Activated naive CD4-positive, alpha-beta T cell treated with anti-CD3 and anti-CD28 coated beads, Interleukin-2, amount 50 U/mL, for 72 hours (primary cell): ENCODE data around the gene IFITM1. TPM values are rescaled to one million over a fixed set of nuclear protein-coding genes. Genes with fewer than 3 reads are reported as not detected.
"Not testable (repeated sequence)": the region's sequence is repeated elsewhere in the genome, so short reads cannot be mapped to it uniquely, and the experiment has no call there.

ENCODE experiments used
- ATAC-seq, 2 donors: fragments of 150-1000 bp; cut with Tn5 transposase; 2 replicates each; pipeline ENCODE4 v1.10.0; 2021; ENCODE audit warnings: mild to moderate bottlenecking in 2 of 2, moderate library complexity in 2 of 2
- DNase-seq, 2 donors: peaks; one replicate each; pipeline ENCODE4 v3.0.0; 2021 to 2022; ENCODE audit warnings: low spot score in 2 of 2
- H3K27ac Mint-ChIP-seq, 2 donors: one replicate each; pipeline ENCODE4 v1.8.0; 2022; ENCODE audit warnings: mild to moderate bottlenecking in 2 of 2, mixed read lengths in 2 of 2
- H3K36me3 Mint-ChIP-seq, 2 donors: one replicate each; pipeline ENCODE4 v1.8.0; 2022; ENCODE audit warnings: mixed read lengths in 2 of 2
- H3K9me3 Mint-ChIP-seq, 2 donors: one replicate each; pipeline ENCODE4 v1.8.0; 2022; ENCODE audit warnings: mixed read lengths in 2 of 2
- total RNA-seq, 2 donors: library from RNA; stranded (reverse); gene quantifications; one replicate each; pipeline ENCODE4 v1.2.3, GENCODE V29; 2022

IFITM1 gene
- total RNA-seq, 2 donors from 2014 or later = 91.3 to 436 TPM

GRCh38 chr11:357582-357981 is 43.7 kb downstream of the IFITM1 start:
- no peak overlapping the region for H3K27ac Mint-ChIP-seq
- H3K9me3 Mint-ChIP-seq = peaks cover 0 to 6% of the 10 kb centered on the region in 2 donors
- H3K36me3 Mint-ChIP-seq = peaks cover 0 to 12% of the 10 kb centered on the region in 2 donors
- no peak for DNase-seq
- ATAC-seq = no peak

DNA sequence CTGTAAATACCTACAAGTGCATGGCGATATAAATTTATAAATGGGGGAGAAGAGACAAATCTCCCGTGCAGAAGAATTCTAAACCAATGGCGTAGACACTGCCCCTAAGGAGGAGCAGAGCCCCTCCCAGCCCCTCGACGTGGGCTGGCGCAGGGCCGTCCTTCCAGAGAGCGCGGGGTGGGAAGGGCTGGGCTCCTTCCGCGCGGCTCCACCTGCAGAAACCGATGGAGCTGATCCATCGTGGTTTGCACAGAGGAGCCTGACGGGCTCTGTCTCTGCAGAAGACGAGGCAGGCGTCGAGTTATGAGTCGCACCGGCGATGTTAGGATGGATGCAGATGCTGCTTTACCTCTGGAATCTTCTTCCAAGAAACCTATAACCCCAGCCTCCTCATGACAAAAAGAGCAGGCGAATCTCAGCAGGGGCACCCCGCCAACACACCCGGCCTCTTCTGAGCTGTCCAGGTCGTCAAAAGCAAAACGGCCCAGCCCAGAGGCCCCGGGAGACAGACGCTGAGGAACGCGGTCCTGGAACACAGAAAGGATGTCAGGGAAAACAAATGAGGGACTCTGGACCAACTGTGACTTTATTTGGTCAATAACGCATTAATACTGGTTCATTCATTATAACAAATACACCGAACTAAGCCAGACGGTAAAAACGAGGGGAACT is 44.4 kb downstream of the IFITM1 start:
- DNase-seq = no peak
- peaks cover 0 to 6% of the 10 kb centered on the region in 2 donors for H3K9me3 Mint-ChIP-seq
- H3K27ac Mint-ChIP-seq = no peak overlapping the region
- H3K36me3 Mint-ChIP-seq = peaks cover 0 to 12% of the 10 kb centered on the region in 2 donors
- no peak for ATAC-seq

DNA sequence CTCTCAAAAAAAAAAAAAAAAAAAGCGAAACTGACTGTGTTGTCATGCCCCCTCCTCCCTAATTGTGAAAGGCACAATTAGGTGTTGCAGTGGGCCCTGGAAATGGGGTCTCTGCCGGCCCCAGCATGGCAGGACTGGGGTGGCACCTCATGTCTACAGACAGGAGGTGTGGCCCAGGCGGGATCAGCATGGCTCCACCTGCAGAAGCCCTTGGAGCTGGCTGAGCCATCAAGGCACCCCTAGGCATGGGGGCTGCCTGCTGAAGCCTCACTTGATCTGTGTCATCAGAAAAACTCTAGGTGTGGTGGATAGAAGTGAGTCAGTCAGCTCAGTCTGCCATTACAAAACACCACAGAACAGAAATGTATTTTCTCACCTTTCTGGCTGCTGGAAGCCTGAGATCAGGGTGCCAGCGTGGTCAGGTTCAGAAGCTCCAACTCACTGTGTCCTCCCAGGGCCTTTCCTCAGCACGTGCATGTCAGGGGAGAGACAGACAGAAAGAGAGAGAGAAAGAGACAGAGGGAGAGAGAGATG is 45.4 kb downstream of the IFITM1 start:
- DNase-seq (no peak), ATAC-seq (peak; percentile 54 to 79)
- H3K27ac Mint-ChIP-seq = peak overlapping the region in 1 of 2 donors; percentile 69
- H3K9me3 Mint-ChIP-seq = peaks cover 0 to 6% of the 10 kb centered on the region in 2 donors
- peaks cover 0 to 5% of the 10 kb centered on the region in 2 donors for H3K36me3 Mint-ChIP-seq

- DNase-seq (no peak), ATAC-seq (no peak)
- H3K27ac Mint-ChIP-seq = peak overlapping the region in 1 of 2 donors; percentile 69
- peaks cover 0 to 5% of the 10 kb centered on the region in 2 donors for H3K36me3 Mint-ChIP-seq
- peaks cover 0 to 6% of the 10 kb centered on the region in 2 donors for H3K9me3 Mint-ChIP-seq
Measured at GRCh38 chr11:360326-361280, 46.8 kb downstream of the IFITM1 start.

DNA sequence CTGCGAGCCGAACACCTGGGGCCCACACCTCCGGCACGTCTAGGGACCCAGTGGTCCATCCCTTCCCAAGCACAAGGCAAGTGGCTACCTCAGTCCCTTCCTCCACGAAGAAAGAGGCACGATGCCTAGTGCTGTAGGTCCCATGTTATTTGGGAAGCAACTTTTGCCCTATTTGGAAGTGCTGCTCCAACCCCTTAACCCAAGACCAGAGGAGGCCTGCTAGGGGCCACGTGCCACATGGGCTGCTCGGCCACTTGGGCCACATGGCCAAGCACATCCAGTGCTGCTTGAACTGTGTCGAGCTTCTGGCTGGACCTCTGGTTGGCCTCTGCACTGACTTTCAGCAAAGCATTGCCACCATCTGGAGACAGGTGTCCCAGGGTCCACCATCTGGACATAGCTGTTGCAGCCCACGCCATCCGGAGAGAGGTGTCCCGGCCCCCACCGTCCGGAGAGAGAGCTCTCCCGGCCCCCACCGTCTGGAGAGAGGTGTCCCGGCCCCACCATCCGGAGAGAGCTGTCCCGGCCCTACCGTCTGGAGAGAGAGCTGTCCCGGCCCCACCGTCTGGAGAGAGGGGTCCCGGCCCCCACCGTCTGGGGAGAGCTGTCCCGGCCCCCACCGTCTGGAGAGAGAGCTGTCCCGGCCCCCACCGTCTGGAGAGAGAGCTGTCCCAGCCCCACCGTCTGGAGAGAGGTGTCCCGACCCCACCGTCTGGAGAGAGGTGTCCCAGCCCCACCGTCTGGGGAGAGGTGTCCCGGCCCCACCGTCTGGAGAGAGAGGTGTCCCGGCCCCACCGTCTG is 49.0 kb downstream of the IFITM1 start:
- DNase-seq = peak in 1 of 2 donors; percentile 51
- no peak overlapping the region for H3K27ac Mint-ChIP-seq

DNA sequence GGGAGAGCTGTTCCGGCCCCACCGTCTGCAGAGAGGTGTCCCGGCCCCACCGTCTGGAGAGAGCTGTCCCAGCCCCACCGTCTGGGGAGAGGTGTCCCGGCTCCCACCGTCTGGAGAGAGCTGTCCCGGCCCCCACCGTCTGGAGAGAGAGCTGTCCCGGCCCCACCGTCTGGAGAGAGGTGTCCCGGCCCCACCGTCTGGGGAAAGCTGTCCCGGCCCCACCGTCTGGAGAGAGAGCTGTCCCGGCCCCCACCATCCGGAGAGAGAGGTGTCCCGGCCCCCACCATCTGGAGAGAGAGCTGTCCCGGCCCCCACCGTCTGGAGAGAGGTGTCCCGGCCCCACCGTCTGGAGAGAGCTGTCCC is 49.6 kb downstream of the IFITM1 start:
- not testable (repeated sequence) for ATAC-seq, H3K36me3 Mint-ChIP-seq, H3K9me3 Mint-ChIP-seq, H3K27ac Mint-ChIP-seq
- peak in 1 of 2 donors; percentile 21 for DNase-seq

More for the DNA sequence above, 49.0 kb downstream of the IFITM1 start:
- Mint-ChIP-seq H3K36me3 (peaks cover 0 to 5% of the 10 kb centered on the region in 2 donors), H3K9me3 (peaks cover 0 to 6% of the 10 kb centered on the region in 2 donors)
- ATAC-seq = no peak

GRCh38 chr11:363948-364761 is 50.3 kb downstream of the IFITM1 start:
- Mint-ChIP-seq H3K9me3 (peaks cover 0 to 6% of the 10 kb centered on the region in 2 donors), H3K27ac (no peak overlapping the region), H3K36me3 (peaks cover 0 to 5% of the 10 kb centered on the region in 2 donors)
- ATAC-seq = peak; percentile 62 to 72
- DNase-seq = peak; percentile 71 to 74

Other genes starting within 250 kb of the IFITM1 start
- under 1 TPM in 1 of 2 donors, not detected in 1; 0.64 TPM for gene SCGB1C1, start 121.0 kb upstream of the IFITM1 start, total RNA-seq
- gene BET1L, start 106.6 kb upstream of the IFITM1 start, total RNA-seq = 10 to 100 TPM; 53.3 to 81.6 TPM
- gene RIC8A, start 106.3 kb upstream of the IFITM1 start, total RNA-seq = 100 to 1,000 TPM; 110 to 179 TPM
- 10 to 100 TPM; 11.7 to 38.7 TPM for gene SIRT3, start 77.7 kb upstream of the IFITM1 start, total RNA-seq
- gene PSMD13, start 77.1 kb upstream of the IFITM1 start, total RNA-seq = 100 to 1,000 TPM; 196 to 273 TPM
- 1 to 10 TPM in 1 of 2 donors, under 1 TPM in 1; 0.88 to 2.5 TPM for gene NLRP6, start 35.6 kb upstream of the IFITM1 start, total RNA-seq
- gene PGGHG, start 24.9 kb upstream of the IFITM1 start, total RNA-seq = 100 to 1,000 TPM in 1 of 2 donors, 10 to 100 TPM in 1; 97.8 to 695 TPM
- gene IFITM5, start 14.5 kb upstream of the IFITM1 start, total RNA-seq = not detected
- gene IFITM2, start 6.2 kb upstream of the IFITM1 start, total RNA-seq = 100 to 1,000 TPM; 385 to 785 TPM
- gene IFITM3, start 6.8 kb downstream of the IFITM1 start, total RNA-seq = 100 to 1,000 TPM in 1 of 2 donors, 10 to 100 TPM in 1; 51.8 to 139 TPM
- gene B4GALNT4, start 55.5 kb downstream of the IFITM1 start, total RNA-seq = 10 to 100 TPM in 1 of 2 donors, 1 to 10 TPM in 1; 6.6 to 13.6 TPM
- under 1 TPM in 1 of 2 donors, not detected in 1; 0.12 TPM for gene PKP3, start 80.2 kb downstream of the IFITM1 start, total RNA-seq
- 10 to 100 TPM; 63.8 to 80.8 TPM for gene SIGIRR, start 101.0 kb downstream of the IFITM1 start, total RNA-seq
- 10 to 100 TPM; 61.2 to 69.3 TPM for gene ANO9, start 128.0 kb downstream of the IFITM1 start, total RNA-seq
- 10 to 100 TPM; 23.6 to 23.8 TPM for gene PTDSS2, start 136.2 kb downstream of the IFITM1 start, total RNA-seq
- 10 to 100 TPM; 90.9 to 98.0 TPM for gene RNH1, start 193.2 kb downstream of the IFITM1 start, total RNA-seq
- 10 to 100 TPM; 29.9 to 38.6 TPM for gene HRAS, start 221.5 kb downstream of the IFITM1 start, total RNA-seq
- 1 to 10 TPM; 1.7 to 2.8 TPM for gene LRRC56, start 223.5 kb downstream of the IFITM1 start, total RNA-seq
- gene LMNTD2, start 246.7 kb downstream of the IFITM1 start, total RNA-seq = 1 to 10 TPM; 5.1 to 5.8 TPM
- 10 to 100 TPM; 13.3 to 17.5 TPM for gene RASSF7, start 246.9 kb downstream of the IFITM1 start, total RNA-seq